ENCODE results near the gene STAC3. TPM values are rescaled to one million over a fixed set of nuclear protein-coding genes. Genes with fewer than 3 reads are reported as not detected.

STAC3 gene
- total and polyA plus RNA-seq, 2 of the 13 experiments (the other 11 are each of a cell fraction or from before 2014, with no cell fraction given), result 0.18 to 0.22 TPM

- TF ChIP-seq MXD3 (CRISPR knock-in tag; IDR thresholded peaks at IDR 0.05) (0 out of 2 replicates have a peak, but pooled peaks have one; percentile 43), DMTF1 (CRISPR knock-in tag; IDR thresholded peaks at IDR 0.05) (no peak), ELF3 (CRISPR knock-in tag; IDR thresholded peaks at IDR 0.05) (no peak), GPBP1L1 (CRISPR knock-in tag; IDR thresholded peaks at IDR 0.05) (no peak), SMAD9 (CRISPR knock-in tag; IDR thresholded peaks at IDR 0.05) (no peak), MED8 (CRISPR knock-in tag; IDR thresholded peaks at IDR 0.05; ENCODE audit: insufficient replicate concordance) (no peak), ZNF749 (CRISPR knock-in tag; IDR thresholded peaks at IDR 0.05; ENCODE audit: borderline replicate concordance) (no peak), ZNF282 (IDR thresholded peaks at IDR 0.05; ENCODE audit: partially characterized antibody) (no peak), MTA1 (CRISPR knock-in tag; IDR thresholded peaks at IDR 0.05; ENCODE audit: borderline replicate concordance) (no peak), ZSCAN22 (CRISPR knock-in tag; IDR thresholded peaks at IDR 0.05) (no peak), ETV5 (CRISPR knock-in tag; IDR thresholded peaks at IDR 0.05; ENCODE audit: borderline replicate concordance) (no peak; the same call in 1 of the 2 replicates), YEATS4 (CRISPR knock-in tag; IDR thresholded peaks at IDR 0.05; ENCODE audit: borderline replicate concordance) (no peak), KAT8 (CRISPR knock-in tag; IDR thresholded peaks at IDR 0.05) (no peak), SIX4 (CRISPR knock-in tag; IDR thresholded peaks at IDR 0.05) (no peak), PBX2 (CRISPR knock-in tag; IDR thresholded peaks at IDR 0.05) (no peak), ADNP (CRISPR knock-in tag; IDR thresholded peaks at IDR 0.05) (no peak), LBX2 (CRISPR knock-in tag; IDR thresholded peaks at IDR 0.05; ENCODE audit: borderline replicate concordance) (no peak), ZNF225 (CRISPR knock-in tag; IDR thresholded peaks at IDR 0.05) (no peak), ATRX (CRISPR knock-in tag; IDR thresholded peaks at IDR 0.05; ENCODE audit: borderline replicate concordance) (no peak), ZBTB7A (CRISPR knock-in tag; IDR thresholded peaks at IDR 0.05) (no peak), SRF (IDR thresholded peaks at IDR 0.05; ENCODE audit: low read depth, low read length) (no peak), HOXA3 (CRISPR knock-in tag; IDR thresholded peaks at IDR 0.05) (peak; percentile 68), ZNF484 (CRISPR knock-in tag; IDR thresholded peaks at IDR 0.05; ENCODE audit: borderline replicate concordance, low read depth) (no peak), IRF2 (CRISPR knock-in tag; IDR thresholded peaks at IDR 0.05) (no peak), ZNF777 (CRISPR knock-in tag; IDR thresholded peaks at IDR 0.05) (peak; percentile 96), THYN1 (CRISPR knock-in tag; IDR thresholded peaks at IDR 0.05; ENCODE audit: borderline replicate concordance, low read depth) (no peak), PCBP2 (optimal IDR thresholded peaks at IDR 0.05; ENCODE audit: low read depth, low read length, poor library complexity, severe bottlenecking) (no peak)
Measured at GRCh38 chr12:57224973-57225679, 25.9 kb downstream of the STAC3 start (continued).
